GM12892 (cell line): Measurements from ENCODE around the gene ABCD4.

ENCODE experiments used
- DNase-seq: peaks from one replicate; pipeline ENCODE4 v3.0.0; 2011; ENCODE audit not compliant: insufficient read length
- FAIRE-seq: peaks from 2 replicates; lab custom pipeline; 2011; peaks lifted over from hg19 to GRCh38; lab: Jason Lieb, UNC
- POLR2A ChIP-seq: IDR thresholded peaks from 2 replicates; pipeline ENCODE4 v1.6.1; 2011; ENCODE audit warnings: low read depth, low read length, control low read depth
- POLR2AphosphoS5 ChIP-seq: IDR thresholded peaks from 2 replicates; pipeline ENCODE4 v1.6.1; 2011; ENCODE audit warnings: low read depth, low read length, control low read depth
- TAF1 ChIP-seq: IDR thresholded peaks from 2 replicates; pipeline ENCODE4 v1.6.1; 2011; ENCODE audit warnings: low read depth, mild to moderate bottlenecking, control low read depth, low read length, borderline replicate concordance

Gene ABCD4

DNA sequence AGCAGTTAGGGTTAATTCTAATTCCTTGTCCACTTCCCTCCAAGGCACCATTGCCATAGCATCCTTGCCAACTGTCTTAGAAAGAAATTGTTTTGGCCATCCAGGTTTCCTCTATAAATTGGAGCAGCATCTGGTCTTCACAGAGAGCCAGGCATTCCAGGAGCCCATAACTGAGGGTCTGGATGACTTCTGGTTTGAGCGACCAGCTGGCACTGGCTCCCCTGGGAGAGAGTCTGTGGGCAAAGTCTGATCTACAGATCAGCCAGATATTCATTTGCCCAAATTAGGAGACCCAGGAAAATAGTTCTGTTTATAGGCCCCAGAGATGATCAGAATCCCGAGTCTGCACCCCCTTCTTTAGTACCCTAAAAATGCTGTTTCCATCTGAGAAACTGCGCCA lies 47.5 kb downstream of the ABCD4 start:
- TF ChIP-seq POLR2A (no peak), POLR2AphosphoS5 (no peak), TAF1 (no peak)
- DNase-seq: no peak
- no peak for FAIRE-seq

DNA sequence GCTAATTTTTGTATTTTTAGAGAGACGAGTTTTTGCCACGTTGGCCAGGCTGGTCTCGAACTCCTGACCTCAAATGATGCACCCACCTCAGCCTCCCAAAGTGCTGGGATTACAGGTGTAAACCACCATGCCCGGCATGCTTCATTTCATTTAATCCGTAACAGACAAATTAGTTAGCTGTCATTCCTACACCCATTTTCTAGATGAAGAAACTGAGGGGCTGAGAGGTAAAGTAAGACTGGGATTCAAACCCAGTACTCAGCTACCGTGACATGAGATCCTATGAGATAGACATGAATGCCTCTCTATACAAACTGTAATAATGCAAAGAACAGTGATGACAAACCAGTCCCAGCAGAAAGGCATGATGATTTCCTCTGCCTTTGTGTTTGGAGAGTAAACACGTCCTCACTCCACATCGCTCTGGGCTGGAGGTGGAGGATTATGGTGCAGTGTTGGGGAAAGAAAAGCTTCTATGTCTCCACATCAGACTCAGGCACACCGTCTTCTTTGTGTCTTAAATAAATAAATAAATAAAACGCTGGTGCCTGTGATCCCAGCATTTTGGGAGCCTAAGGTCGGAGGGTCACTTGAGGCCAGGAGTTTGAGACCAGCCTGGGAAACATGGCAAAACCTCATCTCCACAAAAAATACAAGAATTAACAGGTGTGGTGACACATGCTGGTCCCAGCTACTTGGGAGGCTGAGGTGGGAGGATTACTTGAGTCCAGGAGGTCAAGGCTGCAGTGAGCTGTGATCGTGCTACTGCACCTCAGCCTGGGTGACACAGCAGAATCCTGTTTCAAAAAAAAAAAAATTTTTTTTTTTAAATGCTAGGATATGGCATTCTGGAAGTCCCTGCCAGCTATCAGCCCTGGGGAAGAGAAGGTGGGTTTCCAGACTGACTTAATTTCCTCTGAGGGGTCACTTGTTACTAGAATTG lies 53.0 kb downstream of the ABCD4 start:
- TF ChIP-seq TAF1 (no peak), POLR2AphosphoS5 (no peak), POLR2A (no peak)
- no peak for FAIRE-seq
- no peak for DNase-seq

DNA sequence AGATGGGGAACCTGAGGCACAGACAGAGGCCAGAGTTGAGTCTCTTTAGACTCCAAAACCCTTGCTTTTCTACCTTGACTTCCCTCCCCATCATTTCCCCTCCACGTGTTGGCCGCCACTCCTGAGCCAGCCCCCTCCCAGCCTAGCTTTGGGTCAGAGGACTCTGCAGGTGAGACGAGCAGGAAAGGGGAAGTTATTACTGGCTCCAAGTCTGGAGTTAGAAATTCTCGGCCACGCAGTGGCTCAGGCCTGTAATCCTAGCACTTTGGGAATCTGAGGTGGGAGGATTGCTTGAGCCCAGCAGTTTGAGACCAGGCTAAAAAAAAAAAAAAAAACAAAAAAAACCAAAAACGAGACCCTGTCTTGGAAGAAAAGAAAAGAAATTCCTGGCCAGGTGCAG lies 54.7 kb downstream of the ABCD4 start:
- no peak for FAIRE-seq
- DNase-seq: no peak
- no peak for TF ChIP-seq TAF1
- TF ChIP-seq POLR2A: no peak
- no peak for TF ChIP-seq POLR2AphosphoS5

DNA sequence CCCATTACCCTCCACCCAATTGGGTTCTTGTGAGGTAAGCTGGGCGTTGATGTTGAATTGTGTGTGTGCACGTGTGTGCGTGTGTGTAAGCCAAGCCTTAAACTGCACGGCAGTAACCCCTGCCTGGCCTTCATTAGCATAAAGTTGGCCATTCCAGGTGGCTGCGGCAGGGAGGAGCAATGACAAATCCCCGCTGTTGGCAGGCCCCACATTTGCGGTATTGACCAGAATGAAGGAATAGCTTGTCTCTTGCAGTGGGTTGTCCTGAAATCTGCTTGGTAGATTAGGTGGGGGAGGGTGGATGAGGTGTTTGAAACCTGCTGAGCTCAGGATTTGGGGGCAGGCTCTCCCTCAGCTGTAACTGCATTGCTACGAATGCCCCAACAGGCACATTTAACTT lies 56.2 kb downstream of the ABCD4 start:
- no peak for FAIRE-seq
- no peak for DNase-seq
- TF ChIP-seq POLR2AphosphoS5 (no peak), TAF1 (no peak), POLR2A (no peak)

DNA sequence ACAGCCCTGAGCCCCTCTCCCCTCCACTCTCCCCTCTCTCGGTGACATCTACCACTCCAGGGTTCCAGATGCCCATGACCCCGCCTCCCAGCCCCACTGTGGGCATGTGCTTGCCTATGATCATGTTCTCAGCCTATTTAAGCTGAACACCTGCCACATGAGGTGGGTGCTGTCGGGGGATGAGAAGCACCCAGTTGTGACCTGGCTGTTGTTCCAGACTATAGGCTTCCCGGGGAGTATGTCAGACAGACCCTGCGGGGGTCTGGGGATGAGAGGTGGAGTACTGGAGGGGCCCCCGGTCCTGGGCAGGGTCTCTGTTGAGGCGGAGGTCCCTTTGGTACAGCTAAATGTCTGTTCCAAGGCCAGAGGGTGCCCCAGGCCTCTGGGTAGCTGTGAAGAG lies 57.4 kb downstream of the ABCD4 start:
- TF ChIP-seq POLR2AphosphoS5 (no peak), TAF1 (no peak), POLR2A (no peak)
- FAIRE-seq (no peak), DNase-seq (no peak)

DNA sequence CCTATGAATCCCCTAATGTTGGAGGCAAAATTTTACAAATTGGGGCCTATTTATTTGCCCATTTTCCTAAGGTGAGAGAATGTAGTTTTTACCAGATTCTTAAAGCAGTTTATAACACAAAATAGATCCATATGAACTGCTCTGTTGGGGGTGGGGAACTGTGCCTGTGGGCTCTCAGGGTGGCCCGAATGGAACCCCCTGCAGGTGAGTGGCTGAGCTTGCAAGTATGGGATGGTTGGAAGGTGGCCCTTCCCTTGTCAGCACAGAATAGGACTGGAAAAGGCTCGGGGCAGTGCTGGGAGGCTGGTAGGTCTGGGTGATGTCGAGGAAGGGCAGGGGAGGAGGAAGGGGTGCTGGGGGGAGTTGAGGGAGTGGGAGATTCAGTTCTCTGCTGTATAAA lies 58.6 kb downstream of the ABCD4 start:
- TF ChIP-seq TAF1 (no peak), POLR2AphosphoS5 (no peak), POLR2A (no peak)
- FAIRE-seq (no peak), DNase-seq (no peak)

DNA sequence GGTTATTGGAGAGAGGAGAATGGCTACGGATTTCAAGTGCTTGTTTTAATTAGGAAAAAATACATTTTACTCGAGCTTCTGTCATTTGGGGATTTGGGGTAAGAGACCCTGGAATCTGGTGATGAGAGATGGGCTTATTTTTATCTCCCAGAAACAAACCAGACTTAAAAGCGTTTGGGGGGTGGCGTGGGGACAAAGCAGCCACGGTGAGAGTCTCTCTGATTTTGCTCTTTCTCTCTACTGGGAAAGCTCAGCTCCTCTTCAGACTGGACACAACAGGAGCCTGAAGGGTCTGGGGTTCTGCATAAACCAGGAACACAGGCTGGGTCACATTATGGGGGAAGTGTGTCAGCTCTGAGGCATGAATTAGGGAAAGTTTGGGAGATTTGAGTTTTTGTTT lies 59.7 kb downstream of the ABCD4 start:
- TF ChIP-seq TAF1 (no peak), POLR2AphosphoS5 (no peak), POLR2A (no peak)
- FAIRE-seq: no peak
- no peak for DNase-seq

DNA sequence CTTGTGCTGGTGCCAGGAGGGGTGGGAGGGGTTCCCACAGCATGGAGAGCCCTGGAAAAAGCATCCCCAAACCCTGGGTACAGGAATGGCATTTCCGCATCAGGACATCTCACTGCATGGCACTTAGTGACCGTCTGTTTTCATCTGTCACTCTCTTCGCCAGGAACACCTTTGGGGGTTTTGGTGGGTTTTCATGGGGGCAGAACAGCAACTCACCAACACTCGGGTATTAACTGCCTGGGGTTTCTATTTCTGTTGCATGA lies 60.0 kb downstream of the ABCD4 start:
- TF ChIP-seq POLR2A (no peak), TAF1 (no peak), POLR2AphosphoS5 (no peak)
- FAIRE-seq (no peak), DNase-seq (no peak)

DNA sequence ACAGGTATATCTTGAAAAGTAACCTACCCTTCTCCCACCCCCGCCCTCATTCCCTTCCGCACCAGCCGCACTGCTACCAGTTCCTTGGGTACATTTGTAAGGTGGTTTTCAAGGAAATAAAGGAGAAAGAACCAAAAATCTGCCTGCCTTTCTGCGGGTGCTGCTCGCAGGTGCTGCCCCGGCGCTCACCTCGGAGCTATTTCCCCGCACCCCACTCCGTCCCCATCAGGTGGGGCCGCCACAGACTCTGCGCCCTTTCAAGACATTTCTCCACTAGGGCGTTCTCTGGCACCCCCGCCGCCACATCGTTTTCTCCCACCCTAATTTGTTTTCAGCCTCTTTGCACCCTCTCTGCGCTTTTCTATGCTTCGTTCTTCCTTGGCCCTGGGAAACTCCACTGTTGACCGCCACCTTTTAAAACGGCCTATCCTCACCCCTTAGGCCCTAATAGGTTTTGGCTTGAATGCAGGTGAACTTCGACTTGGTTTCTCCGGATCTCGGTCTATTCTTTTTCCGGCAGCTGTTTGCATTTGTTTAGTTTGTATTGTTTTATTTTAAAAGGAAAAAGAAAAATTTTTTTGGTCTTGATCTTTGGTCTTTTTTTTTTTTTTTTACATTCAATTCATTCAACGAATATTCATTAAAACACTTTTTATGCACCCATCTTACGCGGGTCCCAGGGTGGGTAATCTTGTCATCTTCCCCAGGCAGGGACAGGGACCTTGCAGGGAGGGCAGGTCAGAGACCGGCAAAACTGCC lies 60.5 kb downstream of the ABCD4 start:
- FAIRE-seq (no peak), DNase-seq (no peak)
- TF ChIP-seq TAF1 (no peak), POLR2A (no peak), POLR2AphosphoS5 (no peak)

DNA sequence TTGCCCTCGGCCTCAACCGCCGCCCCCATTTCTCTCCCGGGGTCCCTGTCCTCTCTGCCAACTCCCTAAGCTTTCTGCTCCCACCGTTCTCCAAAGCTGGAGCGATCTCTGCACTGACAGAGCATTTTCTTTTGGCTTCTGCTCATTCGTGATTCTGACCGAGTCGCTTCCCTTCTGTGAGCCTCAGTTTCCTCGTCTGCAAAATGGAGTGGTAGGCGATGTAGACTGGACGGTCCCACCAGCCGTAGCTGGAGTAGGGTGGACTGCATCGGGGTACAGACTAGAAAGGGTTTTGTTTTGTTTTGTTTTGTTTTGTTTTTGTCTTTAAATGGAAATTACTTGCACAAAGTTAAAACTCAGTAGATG lies 61.1 kb downstream of the ABCD4 start:
- DNase-seq: no peak
- FAIRE-seq: no peak
- no peak for TF ChIP-seq TAF1
- TF ChIP-seq POLR2AphosphoS5: no peak
- TF ChIP-seq POLR2A: no peak

DNA sequence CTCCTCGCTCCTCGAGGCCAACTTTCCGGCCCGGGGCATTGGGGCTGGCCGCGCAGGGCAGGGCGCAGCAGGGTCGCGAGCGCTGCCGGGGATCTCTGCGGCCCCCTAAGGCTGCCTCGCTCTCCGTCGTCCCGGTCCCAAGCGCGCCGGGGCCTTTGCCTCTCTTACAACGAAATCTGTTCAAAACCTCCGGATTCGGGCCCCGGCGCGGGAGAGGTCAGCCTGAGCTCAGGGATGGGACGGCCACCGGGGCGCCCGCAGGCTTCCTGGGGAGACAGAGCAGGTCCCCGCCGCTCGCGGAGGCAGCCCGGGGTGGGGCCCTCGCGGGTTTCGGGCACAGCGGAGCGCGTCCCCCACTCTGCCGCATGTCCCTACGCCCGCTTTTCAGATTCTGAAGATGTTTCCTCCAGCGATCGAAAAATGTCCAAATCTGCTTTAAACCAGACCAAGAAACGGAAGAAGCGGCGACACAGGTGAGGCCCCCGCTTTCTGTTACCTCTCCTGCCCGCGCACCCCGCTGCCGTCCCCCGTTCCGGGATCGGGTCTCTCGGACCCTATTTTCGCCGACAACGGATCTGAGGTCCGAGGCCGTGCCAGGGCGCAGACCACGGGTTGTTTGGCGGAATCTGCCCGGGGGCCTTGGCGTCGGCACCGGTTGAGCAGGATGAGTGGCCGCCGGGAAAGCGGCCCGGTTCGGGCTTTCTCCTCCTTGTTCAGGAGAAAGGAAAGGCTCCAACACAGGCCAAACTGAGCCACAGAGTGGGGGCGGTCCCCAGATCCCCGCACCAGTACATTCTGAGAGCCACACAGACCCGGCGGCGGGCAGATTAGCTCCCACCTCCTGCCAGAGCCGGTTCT lies 61.7 kb downstream of the ABCD4 start:
- FAIRE-seq (no peak), DNase-seq (peak; percentile 50)
- TF ChIP-seq TAF1: no peak
- TF ChIP-seq POLR2A: no peak
- TF ChIP-seq POLR2AphosphoS5: no peak
